ENCODE results near the gene DAP3.

DAP3 gene

GRCh38 chr1:155776414-155776813 lies 87.5 kb downstream of the DAP3 start:
- no peak for DNase-seq (ENCODE audit: low spot score)

DNA sequence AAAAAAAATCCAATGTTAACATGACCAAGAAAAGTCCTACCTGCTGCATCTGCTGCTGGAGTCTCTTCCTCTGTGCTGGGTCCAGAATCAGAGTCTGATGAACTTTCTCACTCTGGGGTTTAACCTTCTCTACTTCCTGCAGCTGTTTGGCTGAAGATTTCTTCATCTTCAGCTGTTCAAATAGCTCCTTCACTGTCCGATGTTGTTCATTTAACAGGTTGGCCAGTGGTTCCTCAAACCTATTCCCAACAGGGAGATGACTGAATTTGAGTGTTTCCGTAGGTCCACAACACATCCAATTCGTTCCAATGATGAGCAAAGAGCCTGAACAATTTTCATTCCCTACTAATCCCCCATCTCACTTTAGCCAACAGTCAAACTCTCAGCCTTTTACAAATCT lies 88.7 kb downstream of the DAP3 start:
- no peak for DNase-seq (ENCODE audit: low spot score)

Measured in RKO (cell line).